ENCODE data around the gene SLAMF1.

DNA sequence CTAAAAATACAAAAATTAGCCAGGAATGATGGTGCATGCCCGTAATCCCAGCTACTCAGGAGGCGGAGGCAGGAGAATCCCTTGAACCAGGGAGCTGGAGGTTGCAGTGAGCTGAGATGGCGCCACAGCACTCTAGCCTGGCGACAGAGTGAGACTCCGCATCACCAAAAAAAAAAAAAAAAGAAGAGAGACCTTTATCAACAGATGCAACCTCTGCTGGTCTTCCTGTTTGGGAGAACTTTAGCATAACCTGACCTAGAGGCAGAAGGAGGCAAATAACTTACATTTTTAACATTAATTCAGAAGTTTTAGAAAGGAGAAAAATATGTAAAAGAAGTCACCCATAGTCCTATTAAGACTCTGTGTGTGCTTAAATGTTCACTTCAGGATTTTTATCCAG lies 32.4 kb downstream of the SLAMF1 start:
- no peak for TF ChIP-seq ZBTB8A (CRISPR knock-in tag; IDR thresholded peaks at IDR 0.05; ENCODE audit: borderline replicate concordance, low read depth)
- TF ChIP-seq NFYB (CRISPR knock-in tag; IDR thresholded peaks at IDR 0.05) = no peak
- TF ChIP-seq, protein P1, sequence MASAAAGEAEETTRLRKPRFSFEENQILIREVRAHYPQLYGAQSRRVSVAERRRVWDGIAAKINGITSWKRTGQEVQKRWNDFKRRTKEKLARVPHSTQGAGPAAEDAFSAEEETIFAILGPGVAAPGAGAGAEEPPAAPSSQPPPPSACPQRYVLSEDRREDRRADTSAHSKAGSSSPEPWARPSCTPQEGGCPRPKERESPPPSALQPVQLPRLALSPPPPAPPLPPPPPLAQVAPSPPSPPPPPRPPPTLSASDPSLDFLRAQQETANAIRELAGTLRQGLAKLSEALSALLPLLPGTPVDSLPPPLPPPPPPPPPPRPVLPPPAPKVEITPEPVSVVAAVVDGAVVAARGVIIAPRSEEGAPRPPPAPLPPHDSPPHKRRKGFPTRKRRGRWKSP (CRISPR knock-in tag; IDR thresholded peaks at IDR 0.05) = no peak
- no peak for TF ChIP-seq ZFP36 (IDR thresholded peaks at IDR 0.05; ENCODE audit: borderline replicate concordance, low read depth, low read length, partially characterized antibody)
- TF ChIP-seq RFXAP (CRISPR knock-in tag; IDR thresholded peaks at IDR 0.05; ENCODE audit: borderline replicate concordance) = no peak
- TF ChIP-seq CTCF (CRISPR knock-in tag; IDR thresholded peaks at IDR 0.05) = no peak
- no peak for TF ChIP-seq CBX5 (CRISPR knock-in tag; IDR thresholded peaks at IDR 0.05; ENCODE audit: borderline replicate concordance)
